Smooth muscle cell (in vitro differentiated cells): Measurements from ENCODE around the gene TOP1. TPM values are rescaled to one million over a fixed set of nuclear protein-coding genes. Genes with fewer than 3 reads are reported as not detected.

Experiments used
- DNase-seq: peaks from one replicate; lab custom pipeline; 2025; ENCODE audit not compliant: unreplicated experiment; lab: John Stamatoyannopoulos, UW
- H2AFZ ChIP-seq: fragments of 200-600 bp; sonication (generic); 2 replicates; pipeline ENCODE4 v1.6.0; 2016; ENCODE audit warnings: antibody characterized with exemption, low read depth, mild to moderate bottlenecking
- H3F3A ChIP-seq: fragments of 200-600 bp; sonication (generic); 2 replicates; pipeline ENCODE4 v1.6.0; 2017; ENCODE audit warnings: antibody characterized with exemption, low read depth
- H3K27ac ChIP-seq: fragments of 200-600 bp; sonication (generic); 2 replicates; pipeline ENCODE4 v1.5.1; 2016; ENCODE audit warnings: low read depth, mild to moderate bottlenecking
- H3K27me3 ChIP-seq: fragments of 200-600 bp; sonication (generic); 2 replicates; pipeline ENCODE4 v1.6.1; 2016; ENCODE audit warnings: low read depth, mild to moderate bottlenecking
- H3K36me3 ChIP-seq: fragments of 200-600 bp; sonication (generic); 2 replicates; pipeline ENCODE4 v1.5.1; 2016; ENCODE audit warnings: low read depth
- H3K4me1 ChIP-seq: fragments of 200-600 bp; sonication (generic); 2 replicates; pipeline ENCODE4 v1.5.1; 2016; ENCODE audit warnings: low read depth
- H3K4me2 ChIP-seq: fragments of 200-600 bp; sonication (generic); 2 replicates; pipeline ENCODE4 v1.6.0; 2016; ENCODE audit warnings: mild to moderate bottlenecking
- H3K4me3 ChIP-seq: fragments of 200-600 bp; sonication (generic); 2 replicates; pipeline ENCODE4 v1.5.1; 2016; ENCODE audit warnings: mild to moderate bottlenecking
- H3K79me2 ChIP-seq: fragments of 200-600 bp; sonication (generic); 2 replicates; pipeline ENCODE4 v1.6.0; 2016; ENCODE audit warnings: low read depth, mild to moderate bottlenecking
- H3K9ac ChIP-seq: fragments of 200-600 bp; sonication (generic); 2 replicates; pipeline ENCODE4 v1.6.0; 2016; ENCODE audit warnings: low read depth
- H3K9me3 ChIP-seq: fragments of 200-600 bp; sonication (generic); replicated peaks from 2 replicates; pipeline ENCODE4 v1.5.1; 2016; ENCODE audit warnings: low read depth
- H4K20me1 ChIP-seq: fragments of 200-600 bp; sonication (generic); 2 replicates; pipeline ENCODE4 v1.6.0; 2016; ENCODE audit warnings: low read depth
- CTCF ChIP-seq: fragments of 200-600 bp; sonication (generic); IDR thresholded peaks from 2 replicates; pipeline ENCODE4 v1.5.1; 2017; ENCODE audit warnings: borderline replicate concordance, mild to moderate bottlenecking, antibody characterized with exemption; ENCODE audit not compliant: insufficient read depth, poor library complexity, severe bottlenecking
- WGBS: methylation state at CpG from one replicate; pipeline ENCODE4 v1.1.7; 2016; ENCODE audit warnings: low lambda C conversion rate; 5-methylcytosine and 5-hydroxymethylcytosine counted together
- polyA plus RNA-seq: library from polyadenylated mRNA; unstranded; fragments of >200 nt; fragmentation: Nextera tagmentation; extraction: Ambion mirVana; gene quantifications from 2 replicates; pipeline ENCODE4 v1.2.1, GENCODE V29; 2016
- total RNA-seq: library from RNA; depleted of rRNA; stranded (reverse); fragments of >200 nt; gene quantifications from 2 replicates; pipeline ENCODE4 v1.2.3, GENCODE V29; 2014

Gene TOP1
- total and polyA plus RNA-seq, 2 experiments from 2014 or later: 17.0 to 28.6 TPM

GRCh38 chr20:41152108-41152757 lies 123.6 kb downstream of the TOP1 start:
- H3K9ac ChIP-seq: no peak overlapping the region
- WGBS: 87% methylated on average over 5 of the region's 5 CpGs
- H4K20me1 ChIP-seq: peaks cover 100% of the 10 kb centered on the region
- peaks cover 100% of the 10 kb centered on the region for H3K79me2 ChIP-seq
- no peaks in the 10 kb centered on the region for H3K4me1 ChIP-seq
- no peak overlapping the region for H3K27ac ChIP-seq
- no peaks in the 10 kb centered on the region for H3K27me3 ChIP-seq
- no peaks in the 10 kb centered on the region for H3K36me3 ChIP-seq
- no peak for DNase-seq
- no peak overlapping the region for H2AFZ ChIP-seq
- TF ChIP-seq CTCF: no peak
- H3K4me2 ChIP-seq: no peak overlapping the region
- H3K4me3 ChIP-seq: no peak overlapping the region
- no peaks in the 10 kb centered on the region for H3F3A ChIP-seq
- no peaks in the 10 kb centered on the region for H3K9me3 ChIP-seq

GRCh38 chr20:41154436-41155176 lies 126.0 kb downstream of the TOP1 start:
- TF ChIP-seq CTCF: no peak
- no peaks in the 10 kb centered on the region for H3K9me3 ChIP-seq
- H3K27ac ChIP-seq: no peak overlapping the region
- H3K4me2 ChIP-seq: no peak overlapping the region
- no peak for DNase-seq
- 75% methylated on average over 8 of the region's 8 CpGs for WGBS
- no peaks in the 10 kb centered on the region for H3F3A ChIP-seq
- H3K27me3 ChIP-seq: no peaks in the 10 kb centered on the region
- H3K4me1 ChIP-seq: no peaks in the 10 kb centered on the region
- no peak overlapping the region for H2AFZ ChIP-seq
- H3K36me3 ChIP-seq: no peaks in the 10 kb centered on the region
- H3K4me3 ChIP-seq: no peak overlapping the region
- peaks cover 100% of the 10 kb centered on the region for H4K20me1 ChIP-seq
- H3K9ac ChIP-seq: no peak overlapping the region
- H3K79me2 ChIP-seq: peaks cover 93% of the 10 kb centered on the region

- H3K9me3 ChIP-seq: no peaks in the 10 kb centered on the region
- TF ChIP-seq CTCF: no peak
- DNase-seq: no peak
- no peak overlapping the region for H2AFZ ChIP-seq
- no peak overlapping the region for H3K9ac ChIP-seq
- no peaks in the 10 kb centered on the region for H3K36me3 ChIP-seq
- H3K4me2 ChIP-seq: no peak overlapping the region
- H3K4me1 ChIP-seq: no peaks in the 10 kb centered on the region
- peaks cover 100% of the 10 kb centered on the region for H4K20me1 ChIP-seq
- H3F3A ChIP-seq: no peaks in the 10 kb centered on the region
- H3K27ac ChIP-seq: no peak overlapping the region
- WGBS: 90% methylated on average over 7 of the region's 7 CpGs
- peaks cover 86% of the 10 kb centered on the region for H3K79me2 ChIP-seq
- no peaks in the 10 kb centered on the region for H3K27me3 ChIP-seq
- no peak overlapping the region for H3K4me3 ChIP-seq
Observed at GRCh38 chr20:41155261-41155660, 126.6 kb downstream of the TOP1 start.
